ACC112 (cell line): Measurements from ENCODE around the gene USP6NL.

Experiments used
- H2AFZ ChIP-seq: fragments of 200-600 bp; sonication (generic); one replicate; pipeline ENCODE4 v1.6.0; 2017; ENCODE audit warnings: antibody characterized with exemption, low read length; ENCODE audit not compliant: unreplicated experiment
- H3K27ac ChIP-seq: fragments of 200-600 bp; sonication (generic); 2 replicates; pipeline ENCODE4 v1.5.1; 2014; ENCODE audit warnings: low read depth, mild to moderate bottlenecking, antibody characterized with exemption, low read length, moderate library complexity
- H3K27me3 ChIP-seq: fragments of 200-600 bp; sonication (generic); 2 replicates; pipeline ENCODE4 v1.6.1; 2014; ENCODE audit warnings: mild to moderate bottlenecking, antibody characterized with exemption, low read length, moderate library complexity, mixed read lengths; ENCODE audit not compliant: insufficient read depth
- H3K36me3 ChIP-seq: fragments of 200-600 bp; sonication (generic); 2 replicates; pipeline ENCODE4 v1.6.1; 2016; ENCODE audit warnings: mild to moderate bottlenecking, antibody characterized with exemption, low read length, moderate library complexity, mixed read lengths; ENCODE audit not compliant: insufficient read depth
- H3K4me1 ChIP-seq: fragments of 200-600 bp; sonication (generic); one replicate; pipeline ENCODE4 v1.6.1; 2016; ENCODE audit warnings: low read length, mixed read lengths; ENCODE audit not compliant: insufficient read depth, unreplicated experiment, control insufficient read depth
- H3K4me3 ChIP-seq: fragments of 200-600 bp; sonication (generic); 2 replicates; pipeline ENCODE4 v1.5.1; 2014; ENCODE audit warnings: mild to moderate bottlenecking, low read depth, low read length
- H3K79me2 ChIP-seq: fragments of 200-600 bp; sonication (generic); one replicate; pipeline ENCODE4 v1.6.0; 2016; ENCODE audit warnings: low read length; ENCODE audit not compliant: control insufficient read depth, unreplicated experiment, insufficient read depth

Gene USP6NL

DNA sequence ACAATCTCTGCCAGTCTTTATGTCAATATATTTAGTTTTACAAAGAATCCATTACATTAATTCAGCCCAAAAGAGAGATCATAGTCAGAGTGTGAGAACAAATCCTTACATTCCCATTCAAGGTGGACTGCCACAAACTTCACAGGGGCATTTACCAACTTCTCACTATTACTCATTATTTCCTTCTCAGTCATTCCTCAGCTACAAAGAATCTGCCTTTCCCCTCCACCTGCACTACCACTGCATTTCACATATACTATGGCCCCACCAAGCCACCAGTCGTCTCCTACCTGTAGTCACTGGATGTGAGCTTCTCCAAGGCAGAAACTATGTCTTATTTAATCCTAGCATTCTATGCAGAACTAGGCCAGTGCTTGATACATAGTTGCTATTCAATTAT, 94.3 kb downstream of the USP6NL start:
- H2AFZ ChIP-seq: no peak overlapping the region
- H3K79me2 ChIP-seq: no peaks in the 10 kb centered on the region
- H3K27ac ChIP-seq: no peak overlapping the region
- H3K4me1 ChIP-seq: no peaks in the 10 kb centered on the region
- no peak overlapping the region for H3K4me3 ChIP-seq
- H3K36me3 ChIP-seq: no peaks in the 10 kb centered on the region
- H3K27me3 ChIP-seq: no peaks in the 10 kb centered on the region

- Histone ChIP-seq H3K27ac (no peak overlapping the region), H2AFZ (no peak overlapping the region), H3K79me2 (no peaks in the 10 kb centered on the region), H3K4me3 (no peak overlapping the region), H3K36me3 (no peaks in the 10 kb centered on the region), H3K4me1 (no peaks in the 10 kb centered on the region), H3K27me3 (no peaks in the 10 kb centered on the region)
Measured at GRCh38 chr10:11516431-11516746, 95.1 kb downstream of the USP6NL start.

GRCh38 chr10:11515596-11516430, 95.6 kb downstream of the USP6NL start:
- H3K79me2 ChIP-seq: no peaks in the 10 kb centered on the region
- H3K4me1 ChIP-seq: no peaks in the 10 kb centered on the region
- no peaks in the 10 kb centered on the region for H3K36me3 ChIP-seq
- H2AFZ ChIP-seq: no peak overlapping the region
- no peak overlapping the region for H3K27ac ChIP-seq
- no peaks in the 10 kb centered on the region for H3K27me3 ChIP-seq
- H3K4me3 ChIP-seq: no peak overlapping the region

DNA sequence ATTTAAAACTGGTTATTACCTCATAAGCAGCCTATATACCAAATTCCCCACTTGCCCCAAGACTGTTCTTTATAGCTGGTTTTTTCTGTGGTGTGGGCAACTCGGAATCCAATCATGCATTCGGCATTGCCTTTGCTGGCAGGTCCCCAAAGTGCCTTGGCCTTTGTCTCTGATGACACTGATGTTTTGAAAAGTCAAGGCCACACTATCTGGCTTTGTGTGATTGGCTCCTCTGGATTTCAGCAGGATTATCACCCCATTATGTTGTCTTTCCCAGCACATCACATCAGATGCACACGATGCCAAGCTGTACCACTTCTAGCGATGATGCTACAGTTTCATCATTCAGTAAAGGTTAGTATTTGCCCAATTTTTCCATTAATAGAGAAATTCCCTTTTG, 97.7 kb downstream of the USP6NL start:
- H3K27ac ChIP-seq: no peak overlapping the region
- H3K4me1 ChIP-seq: no peaks in the 10 kb centered on the region
- no peak overlapping the region for H2AFZ ChIP-seq
- H3K4me3 ChIP-seq: no peak overlapping the region
- no peaks in the 10 kb centered on the region for H3K36me3 ChIP-seq
- H3K27me3 ChIP-seq: no peaks in the 10 kb centered on the region
- no peaks in the 10 kb centered on the region for H3K79me2 ChIP-seq

DNA sequence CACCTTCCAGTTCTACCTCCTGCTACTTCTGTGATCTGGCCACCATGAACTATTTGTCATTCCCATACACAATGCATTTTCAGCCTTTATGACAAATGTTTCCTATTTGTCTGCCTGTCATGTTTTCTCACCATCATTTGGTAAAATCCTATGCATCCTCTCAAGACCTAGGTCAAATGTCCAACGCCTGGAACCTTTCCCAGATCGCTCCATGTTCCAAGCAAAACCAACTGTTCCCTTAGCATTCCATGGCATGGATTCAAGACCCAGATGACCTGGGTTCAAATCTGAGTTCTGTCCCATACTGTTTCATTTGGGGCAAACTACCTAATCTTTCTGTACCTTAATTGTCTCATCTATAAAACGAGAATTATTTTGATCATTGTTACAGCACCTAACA, 98.9 kb downstream of the USP6NL start:
- H3K4me3 ChIP-seq: no peak overlapping the region
- no peaks in the 10 kb centered on the region for H3K4me1 ChIP-seq
- H3K36me3 ChIP-seq: no peaks in the 10 kb centered on the region
- no peak overlapping the region for H3K27ac ChIP-seq
- no peaks in the 10 kb centered on the region for H3K79me2 ChIP-seq
- H3K27me3 ChIP-seq: no peaks in the 10 kb centered on the region
- H2AFZ ChIP-seq: no peak overlapping the region

DNA sequence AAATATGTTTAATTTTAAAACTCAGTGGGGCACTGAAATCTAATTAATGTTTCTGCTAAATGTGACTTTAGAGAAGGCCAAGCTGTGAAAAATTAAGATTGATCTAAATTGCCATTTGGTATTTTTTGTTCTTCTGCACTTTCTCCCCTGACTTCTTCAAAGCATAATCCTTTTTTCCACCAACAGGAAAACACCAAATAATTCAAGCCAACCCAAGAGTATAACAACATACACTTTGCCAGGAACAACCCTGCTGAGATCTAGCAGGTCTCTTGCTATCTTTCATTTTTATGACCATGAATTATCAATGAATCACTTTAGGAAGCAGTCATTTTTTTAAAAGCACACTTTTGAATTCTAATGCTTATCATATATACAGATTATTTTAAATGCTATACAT, 100.1 kb downstream of the USP6NL start:
- Histone ChIP-seq H3K27ac (no peak overlapping the region), H3K4me1 (no peaks in the 10 kb centered on the region), H3K4me3 (no peak overlapping the region), H3K27me3 (no peaks in the 10 kb centered on the region), H2AFZ (no peak overlapping the region), H3K36me3 (no peaks in the 10 kb centered on the region), H3K79me2 (no peaks in the 10 kb centered on the region)

DNA sequence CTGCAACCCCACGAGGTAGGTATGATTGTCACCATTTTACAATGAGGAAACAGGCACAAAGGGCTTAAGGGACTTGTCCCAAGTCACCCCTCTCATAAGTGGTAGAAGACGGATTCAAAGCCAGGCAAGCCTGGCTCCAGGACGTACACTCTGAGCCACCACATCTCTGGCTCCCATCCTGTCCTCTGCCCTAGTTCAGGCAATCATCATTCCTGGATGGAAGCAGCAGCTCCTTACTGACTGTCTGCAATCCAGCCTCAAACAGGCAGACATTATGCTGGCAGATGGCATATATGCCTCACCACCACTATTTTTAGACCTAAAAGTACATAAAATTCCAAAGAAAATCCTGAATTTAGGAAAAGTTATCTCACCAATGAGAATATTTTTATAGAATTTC, 100.7 kb downstream of the USP6NL start:
- H3K27ac ChIP-seq: no peak overlapping the region
- H3K36me3 ChIP-seq: no peaks in the 10 kb centered on the region
- H2AFZ ChIP-seq: no peak overlapping the region
- no peak overlapping the region for H3K4me3 ChIP-seq
- H3K27me3 ChIP-seq: no peaks in the 10 kb centered on the region
- H3K79me2 ChIP-seq: no peaks in the 10 kb centered on the region
- H3K4me1 ChIP-seq: no peaks in the 10 kb centered on the region

GRCh38 chr10:11510281-11510680, 101.2 kb downstream of the USP6NL start:
- no peak overlapping the region for H3K27ac ChIP-seq
- no peaks in the 10 kb centered on the region for H3K27me3 ChIP-seq
- H2AFZ ChIP-seq: no peak overlapping the region
- H3K4me1 ChIP-seq: no peaks in the 10 kb centered on the region
- H3K79me2 ChIP-seq: no peaks in the 10 kb centered on the region
- no peaks in the 10 kb centered on the region for H3K36me3 ChIP-seq
- no peak overlapping the region for H3K4me3 ChIP-seq

GRCh38 chr10:11509036-11509435, 102.4 kb downstream of the USP6NL start:
- no peak overlapping the region for H2AFZ ChIP-seq
- H3K79me2 ChIP-seq: no peaks in the 10 kb centered on the region
- no peaks in the 10 kb centered on the region for H3K4me1 ChIP-seq
- no peaks in the 10 kb centered on the region for H3K36me3 ChIP-seq
- no peaks in the 10 kb centered on the region for H3K27me3 ChIP-seq
- no peak overlapping the region for H3K27ac ChIP-seq
- H3K4me3 ChIP-seq: no peak overlapping the region

GRCh38 chr10:11506247-11506789, 105.1 kb downstream of the USP6NL start:
- no peaks in the 10 kb centered on the region for H3K27me3 ChIP-seq
- H3K4me1 ChIP-seq: no peaks in the 10 kb centered on the region
- H3K4me3 ChIP-seq: no peak overlapping the region
- no peak overlapping the region for H2AFZ ChIP-seq
- H3K27ac ChIP-seq: no peak overlapping the region
- H3K36me3 ChIP-seq: no peaks in the 10 kb centered on the region
- no peaks in the 10 kb centered on the region for H3K79me2 ChIP-seq

DNA sequence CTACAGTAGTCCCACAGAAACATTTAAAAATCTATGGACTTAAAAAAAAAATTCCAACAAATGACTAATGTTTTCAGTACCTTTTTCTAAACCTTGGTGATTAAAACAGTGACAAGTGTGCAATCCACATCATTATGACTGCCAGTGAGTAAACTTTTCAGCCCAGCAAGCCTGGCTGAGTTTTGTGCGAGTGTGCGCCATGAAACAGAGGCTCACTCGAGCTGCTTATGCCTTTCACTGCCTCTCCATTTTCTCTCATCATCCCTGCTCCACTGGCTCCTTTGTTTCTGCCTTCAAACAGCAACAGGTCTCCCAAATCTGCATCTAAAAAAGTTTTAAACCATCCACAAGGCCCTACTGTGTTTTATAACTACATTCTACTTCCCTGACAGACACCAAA, 105.8 kb downstream of the USP6NL start:
- Histone ChIP-seq H3K27ac (no peak overlapping the region), H3K79me2 (no peaks in the 10 kb centered on the region), H3K4me1 (no peaks in the 10 kb centered on the region), H2AFZ (no peak overlapping the region), H3K4me3 (no peak overlapping the region), H3K27me3 (no peaks in the 10 kb centered on the region), H3K36me3 (no peaks in the 10 kb centered on the region)
